Stomach (tissue), 9 donors: ENCODE data around the gene IER5. TPM values are rescaled to one million over a fixed set of nuclear protein-coding genes. Genes with fewer than 3 reads are reported as not detected.
A peak's percentile ranks its signal among the peaks of the same experiment; 100 is the strongest.

Experiments
- DNase-seq, 2 donors: peaks; one replicate each; pipeline versions ENCODE4 v3.0.0 to v3.0.0-alpha.2; 2013 to 2019
- H3K27ac ChIP-seq, 5 donors: fragments of 200-600 bp in 4 of 5; sonication (generic) in 4 of 5; one replicate each; pipeline ENCODE4 v1.5.1; 2013 to 2019; ENCODE audit warnings: mild to moderate bottlenecking in 1 of 5, moderate library complexity in 1 of 5
- H3K27me3 ChIP-seq, 3 donors: fragments of 200-600 bp; sonication (generic); one replicate each; pipeline ENCODE4 v1.5.1; 2017 to 2019; ENCODE audit warnings: mixed run types in 1 of 3
- H3K36me3 ChIP-seq, 4 donors: fragments of 200-600 bp; sonication (generic); 1 replicate in 3 of 4; 2 replicates in 1 of 4; pipeline ENCODE4 v1.5.1; 2016 to 2019
- H3K4me1 ChIP-seq, 4 donors: fragments of 200-600 bp; sonication (generic); one replicate each; pipeline ENCODE4 v1.5.1; 2016 to 2019
- H3K4me3 ChIP-seq, 4 donors: fragments of 200-600 bp; sonication (generic) in 3 of 4; one replicate each; pipeline ENCODE4 v1.5.1; 2016 to 2019; ENCODE audit warnings: mild to moderate bottlenecking in 1 of 4
- H3K9me3 ChIP-seq, 4 donors: fragments of 200-600 bp; sonication (generic); one replicate each; pipeline ENCODE4 v1.5.1; 2016 to 2019
- CTCF ChIP-seq, 7 experiments: fragments of 450-650 bp in 4 of 7; fragments of 200-600 bp in 3 of 7; sonication (generic) in 3 of 7; IDR thresholded peaks; one replicate each; pipeline ENCODE4 v1.5.1; 2016 to 2019; ENCODE audit warnings: antibody characterized with exemption in 7 of 7, control low read depth in 2 of 7, mild to moderate bottlenecking in 1 of 7
- EP300 ChIP-seq: sonication (generic); formaldehyde crosslinking; IDR thresholded peaks from one replicate; pipeline ENCODE4 v1.6.1; 2017; ENCODE audit warnings: antibody characterized with exemption
- POLR2A ChIP-seq, 4 donors: fragments of 450-650 bp; IDR thresholded peaks; one replicate each; pipeline ENCODE4 v1.6.1; 2016; ENCODE audit warnings: antibody characterized with exemption in 4 of 4, control low read depth in 2 of 4, mild to moderate bottlenecking in 1 of 4, moderate library complexity in 1 of 4
- POLR2AphosphoS5 ChIP-seq, 3 donors: sonication (generic); formaldehyde crosslinking; IDR thresholded peaks; one replicate each; pipeline ENCODE4 v1.6.1; 2016; ENCODE audit warnings: antibody characterized with exemption in 3 of 3
- WGBS, 5 donors: extraction: QIAGEN DNeasy Blood & Tissue Kit in 3 of 5; methylation state at CpG; one replicate each; pipeline versions ENCODE4 v1.1.5 to v1.1.7; 2013 to 2018; 5-methylcytosine and 5-hydroxymethylcytosine counted together
- intact Hi-C: fragments of 100-400 bp; cut with DNase I; formaldehyde crosslinking; loops from one replicate; pipeline ENCODE4 v1.15.1; 2023; ENCODE audit warnings: low total_unique reads
- polyA plus RNA-seq, 3 donors: library from polyadenylated mRNA; stranded (reverse); fragments of 200-250 nt; gene quantifications; one replicate each; pipeline ENCODE4 v1.2.3, GENCODE V29; 2013
- total RNA-seq, 5 donors: library from RNA; depleted of rRNA; stranded (reverse); fragments of >200 nt; gene quantifications; one replicate each; pipeline versions ENCODE4 v1.1.0 to v1.2.3, GENCODE V29; 2014 to 2016
- donor health status: healthy with polysubstance abuse.
- donor health status: Bipolar disorder and iron deficiency.
- donor health status: healthy.

Gene IER5
- total and polyA plus RNA-seq, 8 donors = 1.2 to 33.3 (median 10.2) TPM

GRCh38 chr1:181136738-181137122 lies 48.2 kb downstream of the IER5 start:
- no peaks in the 10 kb centered on the region for H3K27me3 ChIP-seq
- H3K4me1 ChIP-seq = peaks cover 15 to 39% (median 19%) of the 10 kb centered on the region in 4 donors
- WGBS, 5 donors = 92 to 97% (median 95%) methylated on average over 4 to 8 of the region's 8 CpGs
- H3K36me3 ChIP-seq = no peaks in the 10 kb centered on the region
- no peak for TF ChIP-seq CTCF (IDR thresholded peaks at IDR 0.05)
- TF ChIP-seq POLR2A (IDR thresholded peaks at IDR 0.05) = no peak
- no peak for TF ChIP-seq EP300
- TF ChIP-seq POLR2AphosphoS5 (IDR thresholded peaks at IDR 0.05) = no peak
- intact Hi-C loops = loop anchor here (5.0 kb wide), 1 partner anchor 44 kb away; no protein-coding TSS in a partner anchor
- H3K4me3 ChIP-seq = no peak overlapping the region
- H3K27ac ChIP-seq = peak overlapping the region in 1 of 5 donors; percentile 22
- H3K9me3 ChIP-seq = no peaks in the 10 kb centered on the region
- DNase-seq = no peak

DNA sequence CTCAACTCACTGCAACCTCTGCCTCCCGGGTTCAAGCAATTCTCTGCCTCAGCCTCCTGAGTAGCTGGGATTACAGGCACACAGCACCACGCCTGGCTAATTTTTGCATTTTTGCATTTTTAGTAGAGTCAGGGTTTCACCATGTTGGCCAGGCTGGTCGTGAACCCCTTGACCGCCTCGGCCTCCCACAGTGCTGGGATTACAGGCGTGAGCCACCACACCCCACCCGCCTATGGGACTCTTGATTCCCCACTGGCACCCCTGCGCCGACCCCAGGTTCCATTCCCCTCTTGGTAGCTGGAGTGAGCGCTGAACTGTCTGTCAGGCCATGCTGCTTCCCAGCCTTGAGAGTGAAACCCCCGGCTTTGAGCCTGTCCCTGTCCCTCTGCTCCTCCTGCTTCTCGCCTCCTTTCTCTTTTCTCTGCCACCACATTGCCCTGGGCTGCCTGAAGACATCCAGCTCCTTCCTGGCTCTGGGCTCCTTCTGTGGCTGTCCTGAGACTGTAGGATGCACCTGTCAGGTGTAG lies 48.8 kb downstream of the IER5 start:
- Histone ChIP-seq H3K9me3 (no peaks in the 10 kb centered on the region), H3K4me3 (no peak overlapping the region), H3K4me1 (peaks cover 19 to 44% (median 25%) of the 10 kb centered on the region in 4 donors), H3K27me3 (no peaks in the 10 kb centered on the region), H3K36me3 (no peaks in the 10 kb centered on the region), H3K27ac (no peak overlapping the region)
- 86 to 96% (median 92%) methylated on average over 11 to 12 of the region's 12 CpGs for WGBS, 5 donors
- TF ChIP-seq POLR2AphosphoS5 (IDR thresholded peaks at IDR 0.05) = no peak
- TF ChIP-seq CTCF (IDR thresholded peaks at IDR 0.05) = no peak
- no peak for TF ChIP-seq EP300
- no peak for TF ChIP-seq POLR2A (IDR thresholded peaks at IDR 0.05)
- intact Hi-C loops = loop anchor here (5.0 kb wide), 1 partner anchor 45 kb away; no protein-coding TSS in a partner anchor
- DNase-seq = no peak

DNA sequence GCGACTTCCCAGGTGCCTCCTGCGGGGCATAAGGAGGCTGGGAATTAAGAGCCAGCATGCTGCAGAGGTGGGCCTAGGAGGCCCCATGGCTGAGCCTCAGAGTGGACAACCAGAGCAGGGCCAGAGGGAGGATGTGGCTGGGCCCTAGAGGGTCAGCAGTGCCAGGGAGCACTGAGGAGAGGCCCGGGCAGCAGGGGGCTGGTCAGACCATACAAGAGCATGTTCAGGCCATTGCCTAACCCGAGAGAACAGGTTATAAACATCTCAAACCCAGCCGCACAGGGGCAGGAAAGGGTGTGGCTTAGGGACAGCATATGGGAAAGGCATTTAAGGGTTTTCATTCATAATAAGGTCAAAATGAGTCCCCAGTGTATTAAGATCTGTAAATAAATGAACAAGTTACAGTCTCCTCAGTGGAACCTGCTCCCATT lies 51.1 kb downstream of the IER5 start:
- H3K36me3 ChIP-seq = no peaks in the 10 kb centered on the region
- H3K9me3 ChIP-seq = no peaks in the 10 kb centered on the region
- no peaks in the 10 kb centered on the region for H3K27me3 ChIP-seq
- TF ChIP-seq POLR2A (IDR thresholded peaks at IDR 0.05) (no peak), CTCF (IDR thresholded peaks at IDR 0.05) (no peak)
- peaks cover 20 to 40% (median 26%) of the 10 kb centered on the region in 4 donors for H3K4me1 ChIP-seq
- no peak overlapping the region for H3K27ac ChIP-seq
- intact Hi-C loops = loop anchor here (5.0 to 10.0 kb wide), 3 partner anchors 47 to 255 kb away; partner anchors contain the start of gene MR1
- DNase-seq = no peak
- 50 to 70% (median 62%) methylated on average over 4 to 5 of the region's 5 CpGs for WGBS, 5 donors
- H3K4me3 ChIP-seq = no peak overlapping the region

GRCh38 chr1:181140398-181140797 lies 51.9 kb downstream of the IER5 start:
- intact Hi-C loops = loop anchor here (10.0 kb wide), 2 partner anchors 106 to 256 kb away; partner anchors contain the start of gene MR1
- no peaks in the 10 kb centered on the region for H3K36me3 ChIP-seq
- no peak overlapping the region for H3K4me3 ChIP-seq
- H3K27ac ChIP-seq = no peak overlapping the region
- WGBS, 5 donors = 71 to 85% (median 75%) methylated on average over 4 of the region's 4 CpGs
- no peak for DNase-seq
- H3K27me3 ChIP-seq = no peaks in the 10 kb centered on the region
- TF ChIP-seq EP300 (no peak), POLR2A (IDR thresholded peaks at IDR 0.05) (no peak), CTCF (IDR thresholded peaks at IDR 0.05) (no peak), POLR2AphosphoS5 (IDR thresholded peaks at IDR 0.05) (no peak)
- peaks cover 14 to 33% (median 19%) of the 10 kb centered on the region in 4 donors for H3K4me1 ChIP-seq
- H3K9me3 ChIP-seq = no peaks in the 10 kb centered on the region
